K562 (cell line): ENCODE measurements around the gene SIRPA. TPM values are rescaled to one million over a fixed set of nuclear protein-coding genes. Genes with fewer than 3 reads are reported as not detected.

ENCODE experiments used
- BRCA1 ChIP-seq, 2 experiments: fragments of 450-650 bp in 1 of 2; sonication (generic) in 1 of 2; formaldehyde crosslinking in 1 of 2; IDR thresholded peaks; 2 replicates each; pipeline versions ENCODE4 v1.5.0 to v1.6.1; 2017 to 2020; ENCODE audit warnings: mild to moderate bottlenecking in 1 of 2, missing genetic modification reagents in 1 of 2
- HOXB6 ChIP-seq: fragments of 250-450 bp; sonication (Bioruptor Pico); IDR thresholded peaks from 2 replicates; pipeline ENCODE4 v1.5.1; 2022; ENCODE audit warnings: mild to moderate bottlenecking, borderline replicate concordance
- IRF9 ChIP-seq: fragments of 450-650 bp; IDR thresholded peaks from 2 replicates; pipeline ENCODE4 v1.6.1; 2016; ENCODE audit warnings: missing biosample characterization, missing genetic modification characterization
- NR2C1 ChIP-seq, 2 experiments: fragments of 450-650 bp; IDR thresholded peaks; 2 replicates each; pipeline ENCODE4 v1.6.1; 2017; ENCODE audit warnings: mild to moderate bottlenecking in 2 of 2, antibody characterized with exemption in 1 of 2, inconsistent platforms in 1 of 2, missing compliant biosample characterization in 1 of 2, missing genetic modification characterization in 1 of 2
- RBBP5 ChIP-seq: fragments of 200-600 bp; sonication (generic); IDR thresholded peaks from 2 replicates; pipeline ENCODE4 v1.6.1; 2012; ENCODE audit warnings: borderline replicate concordance, mild to moderate bottlenecking, low read length, control low read depth, inconsistent platforms; ENCODE audit not compliant: insufficient read depth, poor library complexity, severe bottlenecking
- RERE ChIP-seq: sonication (generic); formaldehyde crosslinking; IDR thresholded peaks from 2 replicates; pipeline ENCODE4 v1.8.0; 2023; ENCODE audit warnings: missing genetic modification reagents, mild to moderate bottlenecking, borderline replicate concordance
- ZBTB49 ChIP-seq: sonication (generic); formaldehyde crosslinking; IDR thresholded peaks from 2 replicates; pipeline ENCODE4 v1.8.0; 2022; ENCODE audit warnings: missing genetic modification reagents, mild to moderate bottlenecking, borderline replicate concordance
- ZNF316 ChIP-seq: fragments of 450-650 bp; IDR thresholded peaks from 2 replicates; pipeline ENCODE4 v1.6.1; 2016
- ZNF384 ChIP-seq: IDR thresholded peaks from 2 replicates; pipeline ENCODE4 v1.6.1; 2012; ENCODE audit warnings: low read depth, low read length, improper control_type of control experiment
- ZNF449 ChIP-seq: fragments of 250-450 bp; sonication (Bioruptor Pico); IDR thresholded peaks from 2 replicates; pipeline ENCODE4 v1.8.0; 2022; ENCODE audit warnings: moderate library complexity, mild to moderate bottlenecking, inconsistent platforms
- polyA plus RNA-seq, 8 experiments: library from polyadenylated mRNA; depleted of rRNA in 4 of 8; stranded (reverse) in 5 of 8; unstranded in 3 of 8; fragments of >200 nt; fragmentation: Nextera tagmentation in 2 of 8; fragmentation: Illumina TruSeq in 1 of 8; extraction: Ambion mirVana in 2 of 8; extraction: Trizol in 1 of 8; gene quantifications; 2 replicates each; pipeline versions ENCODE4 v1.2.1 to v1.2.3, GENCODE V29; 2011 to 2014; ENCODE audit warnings: inconsistent platforms in 1 of 8, missing spikeins in 1 of 8
- total RNA-seq, 7 experiments: library from RNA; depleted of rRNA in 6 of 7; stranded (reverse); fragments of >200 nt in 6 of 7; fragmentation: Illumina TruSeq in 2 of 7; extraction: Trizol in 2 of 7; gene quantifications; 2 replicates each; pipeline versions ENCODE4 v1.2.1 to v1.2.3, GENCODE V29; 2011 to 2021; ENCODE audit warnings: low replicate concordance in 1 of 7

Gene SIRPA
- total and polyA plus RNA-seq, 9 of the 15 experiments (the other 6 are each of a cell fraction or from before 2014, with no cell fraction given), result 0.01 to 0.40 (median 0.11) TPM; not detected in 2

- TF ChIP-seq IRF9 (no peak), HOXB6 (CRISPR knock-in tag) (no peak), NR2C1 (IDR thresholded peaks at IDR 0.05) (no peak), NR2C1 (tag; IDR thresholded peaks at IDR 0.05) (no peak), RBBP5 (no peak), ZBTB49 (CRISPR knock-in tag) (no peak), BRCA1 (IDR thresholded peaks at IDR 0.05) (no peak), BRCA1 (CRISPR knock-in tag; IDR thresholded peaks at IDR 0.05) (no peak), ZNF384 (no peak), ZNF449 (CRISPR knock-in tag) (no peak), ZNF316 (no peak), RERE (CRISPR knock-in tag) (no peak)
These were observed 24.9 kb upstream of the SIRPA start (continued) for GRCh38 chr20:1870323-1870722.
